ENCODE data around the gene GPER1. TPM values are rescaled to one million over a fixed set of nuclear protein-coding genes. Genes with fewer than 3 reads are reported as not detected.

GPER1 gene
- total and polyA plus RNA-seq, 2 donors (not counting 3 experiments of a cell fraction or from before 2014, with no cell fraction given) = 0.77 to 2.3 TPM

DNA sequence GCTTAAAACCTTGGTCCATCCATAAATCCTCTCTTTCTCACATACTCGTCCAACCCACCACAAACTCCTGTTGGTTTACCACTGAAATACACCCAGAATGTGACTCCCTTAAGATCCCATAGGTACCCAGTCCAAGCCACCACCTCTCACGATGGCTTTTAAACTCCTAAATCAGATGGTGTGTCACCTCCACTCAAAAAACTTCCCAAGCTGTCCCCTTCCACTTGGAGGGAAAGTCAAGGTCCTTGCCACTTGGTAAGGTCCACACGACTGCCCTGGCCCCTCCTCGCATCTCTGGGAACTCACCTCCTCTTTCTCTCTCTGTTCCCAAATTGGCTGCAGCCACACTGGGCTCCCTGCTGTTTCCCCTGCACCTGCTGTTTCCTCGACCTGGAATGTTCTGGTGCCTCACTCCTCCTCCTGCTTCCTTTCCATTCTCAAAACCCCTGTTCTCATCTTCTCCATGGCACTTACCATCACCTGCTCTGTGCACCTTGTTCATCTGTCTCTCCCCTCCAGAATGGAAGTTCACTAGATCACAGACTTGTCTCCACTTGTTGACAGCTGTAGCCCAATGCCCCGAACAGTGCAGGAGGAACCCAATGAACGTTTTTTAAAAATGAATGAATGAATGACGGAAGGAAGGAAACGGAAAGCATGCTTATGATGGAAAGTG lies 49.1 kb downstream of the GPER1 start:
- Histone ChIP-seq H3K4me3 (replicated peaks in 1 of 3; ENCODE audit: insufficient read depth in 1 of 3, low read depth in 1 of 3, low read length in 3 of 3) (peak overlapping the region; percentile 72 to 97 (median 80)), H3K9me3 (replicated peaks; ENCODE audit: control insufficient read depth, insufficient read depth, low read length) (no peaks in the 10 kb centered on the region), H3K27ac (ENCODE audit: insufficient read depth, low read depth, low read length) (no peak overlapping the region), H3K36me3 (ENCODE audit: control insufficient read depth in 2 of 2, extremely low read depth in 1 of 2, insufficient read depth in 2 of 2, low read length in 2 of 2) (no peaks in the 10 kb centered on the region), H3K4me1 (ENCODE audit: control insufficient read depth, extremely low read depth, insufficient read depth, low read length) (peaks cover 10% of the 10 kb centered on the region), H4K20me1 (replicated peaks; ENCODE audit: control insufficient read depth, extremely low read depth, insufficient read depth, low read length) (no peaks in the 10 kb centered on the region), H3K9ac (replicated peaks; ENCODE audit: extremely low read depth, insufficient read depth, low read length) (peak overlapping the region; percentile 65), H3K4me2 (ENCODE audit: insufficient read depth, low read length) (peak overlapping the region; percentile 51), H2AFZ (ENCODE audit: low read depth, low read length) (peak overlapping the region; percentile 93), H3K79me2 (ENCODE audit: control insufficient read depth, insufficient read depth, low read length) (peaks cover 11% of the 10 kb centered on the region), H3K9me1 (replicated peaks; ENCODE audit: control insufficient read depth, extremely low read depth, insufficient read depth, low read length) (no peaks in the 10 kb centered on the region), H3K27me3 (ENCODE audit: control insufficient read depth in 2 of 2, insufficient read depth in 2 of 2, low read length in 2 of 2) (no peaks in the 10 kb centered on the region)
- ChIA-PET CTCF (interaction anchor here (1.6 to 3.9 kb wide), 6 partner anchors 13 to 144 kb away, joined by 3 to 34 read pairs (median 10); partner anchors contain the start of gene GPER1), POLR2A (no interaction called here)
- TF ChIP-seq GATA2 (IDR thresholded peaks at IDR 0.05; ENCODE audit: insufficient read depth, insufficient read length, low read depth, low read length) (no peak), POLR2A (IDR thresholded peaks at IDR 0.05; ENCODE audit: low read depth, low read length) (no peak), POLR2AphosphoS5 (IDR thresholded peaks at IDR 0.05; ENCODE audit: insufficient read depth, low read depth, low read length) (no peak), JUN (IDR thresholded peaks at IDR 0.05; ENCODE audit: borderline replicate concordance, insufficient read depth, insufficient read length, low read depth) (no peak), EZH2 (IDR thresholded peaks at IDR 0.05; ENCODE audit: borderline replicate concordance, low read depth, low read length, severe bottlenecking) (no peak), FOS (IDR thresholded peaks at IDR 0.05; ENCODE audit: borderline replicate concordance, insufficient read depth, low read length) (no peak), MYC (IDR thresholded peaks at IDR 0.05; ENCODE audit: low read depth, low read length) (no peak)
- TF ChIP-seq, protein P1, sequence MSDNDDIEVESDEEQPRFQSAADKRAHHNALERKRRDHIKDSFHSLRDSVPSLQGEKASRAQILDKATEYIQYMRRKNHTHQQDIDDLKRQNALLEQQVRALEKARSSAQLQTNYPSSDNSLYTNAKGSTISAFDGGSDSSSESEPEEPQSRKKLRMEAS (IDR thresholded peaks at IDR 0.05; ENCODE audit: insufficient read depth, insufficient read length) = no peak
- TF ChIP-seq, protein P2, sequence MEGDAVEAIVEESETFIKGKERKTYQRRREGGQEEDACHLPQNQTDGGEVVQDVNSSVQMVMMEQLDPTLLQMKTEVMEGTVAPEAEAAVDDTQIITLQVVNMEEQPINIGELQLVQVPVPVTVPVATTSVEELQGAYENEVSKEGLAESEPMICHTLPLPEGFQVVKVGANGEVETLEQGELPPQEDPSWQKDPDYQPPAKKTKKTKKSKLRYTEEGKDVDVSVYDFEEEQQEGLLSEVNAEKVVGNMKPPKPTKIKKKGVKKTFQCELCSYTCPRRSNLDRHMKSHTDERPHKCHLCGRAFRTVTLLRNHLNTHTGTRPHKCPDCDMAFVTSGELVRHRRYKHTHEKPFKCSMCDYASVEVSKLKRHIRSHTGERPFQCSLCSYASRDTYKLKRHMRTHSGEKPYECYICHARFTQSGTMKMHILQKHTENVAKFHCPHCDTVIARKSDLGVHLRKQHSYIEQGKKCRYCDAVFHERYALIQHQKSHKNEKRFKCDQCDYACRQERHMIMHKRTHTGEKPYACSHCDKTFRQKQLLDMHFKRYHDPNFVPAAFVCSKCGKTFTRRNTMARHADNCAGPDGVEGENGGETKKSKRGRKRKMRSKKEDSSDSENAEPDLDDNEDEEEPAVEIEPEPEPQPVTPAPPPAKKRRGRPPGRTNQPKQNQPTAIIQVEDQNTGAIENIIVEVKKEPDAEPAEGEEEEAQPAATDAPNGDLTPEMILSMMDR (IDR thresholded peaks at IDR 0.05; ENCODE audit: extremely low read depth in 1 of 2, insufficient read depth in 1 of 2, low read depth in 1 of 2, low read length in 2 of 2) = no peak
- FAIRE-seq = peak; percentile 33
- dilution Hi-C loops (cut with MboI; ENCODE audit: extremely low pct_ligation_motif_present, low sequenced_read_pairs) (no loop called here), intact Hi-C loops (cut with micrococcal nuclease) (no loop called here)
- no TSS peak for BruUV-seq (replicated peaks)
- no peak for DNase-seq (ENCODE audit: low read depth, low spot score)
